CD14-positive monocyte (primary cell): ENCODE data around the gene SLC2A9. TPM values are rescaled to one million over a fixed set of nuclear protein-coding genes. Genes with fewer than 3 reads are reported as not detected.
A peak's percentile ranks its signal among the peaks of the same experiment; 100 is the strongest.

Source experiments
- DNase-seq, 3 donors: peaks; one replicate each; pipeline ENCODE4 v3.0.0-alpha.2; 2011 to 2022
- H2AFZ ChIP-seq: 2 replicates; pipeline ENCODE4 v1.6.0; 2012; ENCODE audit warnings: mild to moderate bottlenecking, low read depth, low read length, inconsistent platforms; ENCODE audit not compliant: insufficient read depth, poor library complexity, severe bottlenecking
- H3K27ac ChIP-seq, 2 donors: 1 replicate in 1 of 2; 2 replicates in 1 of 2; pipeline ENCODE4 v1.5.1; 2012 to 2013; ENCODE audit warnings: low read length in 2 of 2, control low read depth in 1 of 2, inconsistent platforms in 1 of 2, low read depth in 1 of 2, mild to moderate bottlenecking in 1 of 2
- H3K27me3 ChIP-seq, 2 donors: one replicate each; pipeline versions ENCODE4 v1.6.0 to v1.6.1; 2011 to 2013; ENCODE audit warnings: low read length in 2 of 2; ENCODE audit not compliant: control insufficient read depth in 2 of 2, insufficient read depth in 2 of 2
- H3K36me3 ChIP-seq, 2 donors: replicated peaks in 1 of 2; 1 replicate in 1 of 2; 2 replicates in 1 of 2; pipeline versions ENCODE4 v1.5.1 to v1.6.1; 2012 to 2013; ENCODE audit warnings: low read length in 2 of 2, control low read depth in 1 of 2, inconsistent platforms in 1 of 2, mild to moderate bottlenecking in 1 of 2; ENCODE audit not compliant: insufficient read depth in 2 of 2, control insufficient read depth in 1 of 2
- H3K4me1 ChIP-seq, 2 donors: 1 replicate in 1 of 2; 2 replicates in 1 of 2; pipeline versions ENCODE4 v1.5.1 to v1.6.1; 2012 to 2013; ENCODE audit warnings: low read length in 2 of 2, control low read depth in 1 of 2, inconsistent platforms in 1 of 2, mild to moderate bottlenecking in 1 of 2, moderate library complexity in 1 of 2; ENCODE audit not compliant: insufficient read depth in 2 of 2, control insufficient read depth in 1 of 2
- H3K4me2 ChIP-seq: replicated peaks from 2 replicates; pipeline ENCODE3; 2012; ENCODE audit warnings: low read length, moderate library complexity, mild to moderate bottlenecking; ENCODE audit not compliant: poor library complexity, severe bottlenecking; ENCODE audit errors: extremely low read depth
- H3K4me3 ChIP-seq, 3 experiments: fragments of 200-600 bp in 1 of 3; sonication (generic) in 1 of 3; replicated peaks in 1 of 3; 1 replicate in 2 of 3; 2 replicates in 1 of 3; pipeline ENCODE4 v1.5.1; 2011 to 2013; ENCODE audit warnings: low read length in 3 of 3, mild to moderate bottlenecking in 3 of 3, control low read depth in 2 of 3, low read depth in 2 of 3, inconsistent platforms in 1 of 3, moderate library complexity in 1 of 3
- H3K79me2 ChIP-seq: 2 replicates; pipeline ENCODE4 v1.6.0; 2012; ENCODE audit warnings: mild to moderate bottlenecking, control low read depth, inconsistent platforms, low read length, moderate library complexity; ENCODE audit not compliant: insufficient read depth
- H3K9ac ChIP-seq: 2 replicates; pipeline ENCODE4 v1.6.0; 2017; ENCODE audit warnings: low read length, mild to moderate bottlenecking; ENCODE audit not compliant: insufficient read depth, poor library complexity, severe bottlenecking
- H3K9me3 ChIP-seq, 2 donors: replicated peaks in 1 of 2; 1 replicate in 1 of 2; 2 replicates in 1 of 2; pipeline versions ENCODE4 v1.5.1 to v1.6.1; 2012 to 2013; ENCODE audit warnings: low read length in 2 of 2, control low read depth in 1 of 2; ENCODE audit not compliant: control insufficient read depth in 1 of 2, insufficient read depth in 1 of 2
- H4K20me1 ChIP-seq: 2 replicates; pipeline ENCODE4 v1.6.0; 2012; ENCODE audit warnings: mild to moderate bottlenecking, low read length, control low read depth, moderate library complexity; ENCODE audit not compliant: insufficient read depth
- H3K27ac Mint-ChIP-seq, 7 donors: one replicate each; pipeline ENCODE4 v1.8.0; 2020; ENCODE audit warnings: mild to moderate bottlenecking in 7 of 7, mixed read lengths in 7 of 7, moderate library complexity in 6 of 7, inconsistent platforms in 2 of 7
- H3K27me3 Mint-ChIP-seq, 3 donors: one replicate each; pipeline ENCODE4 v1.8.0; 2021 to 2022; ENCODE audit warnings: low read depth in 3 of 3, mild to moderate bottlenecking in 3 of 3, mixed read lengths in 3 of 3, moderate library complexity in 3 of 3, inconsistent platforms in 1 of 3
- H3K36me3 Mint-ChIP-seq, 2 donors: one replicate each; pipeline ENCODE4 v1.8.0; 2020; ENCODE audit warnings: mixed read lengths in 2 of 2, inconsistent platforms in 1 of 2, mild to moderate bottlenecking in 1 of 2
- H3K4me1 Mint-ChIP-seq: one replicate; pipeline ENCODE4 v1.8.0; 2020; ENCODE audit warnings: mild to moderate bottlenecking, mixed read lengths
- H3K4me3 Mint-ChIP-seq, 2 donors: one replicate each; pipeline ENCODE4 v1.8.0; 2020; ENCODE audit warnings: mild to moderate bottlenecking in 2 of 2, mixed read lengths in 2 of 2, moderate library complexity in 1 of 2
- H3K9me3 Mint-ChIP-seq, 7 donors: one replicate each; pipeline ENCODE4 v1.8.0; 2020 to 2022; ENCODE audit warnings: mixed read lengths in 7 of 7, mild to moderate bottlenecking in 6 of 7, moderate library complexity in 6 of 7, inconsistent platforms in 2 of 7
- CTCF ChIP-seq: fragments of 200-600 bp; IDR thresholded peaks from one replicate; pipeline ENCODE4 v1.8.0; 2022; ENCODE audit warnings: antibody characterized with exemption, mild to moderate bottlenecking
- WGBS: methylation state at CpG from one replicate; pipeline ENCODE4 v1.1.5; 2013; ENCODE audit warnings: missing lambda C conversion rate; ENCODE audit not compliant: insufficient coverage; 5-methylcytosine and 5-hydroxymethylcytosine counted together
- intact Hi-C, 2 donors: fragments of 100-400 bp; cut with micrococcal nuclease; formaldehyde crosslinking; loops; one replicate each; pipeline versions ENCODE4 v1.15.0 to v1.15.1; 2023
- polyA plus RNA-seq, 3 donors: library from polyadenylated mRNA; depleted of rRNA in 1 of 3; unstranded in 2 of 3; stranded (reverse) in 1 of 3; fragments of 300-500 nt in 2 of 3; fragments of >200 nt in 1 of 3; fragmentation: Illumina TruSeq in 2 of 3; gene quantifications; 1 replicate in 2 of 3; 2 replicates in 1 of 3; pipeline ENCODE4 v1.2.3, GENCODE V29; 2012 to 2021
- small RNA-seq: library from RNA; depleted of rRNA; stranded (forward); fragments of <200 nt; gene quantifications from one replicate; pipeline ENCODE3, GENCODE V24; 2012; ENCODE audit warnings: low read depth; ENCODE audit not compliant: insufficient read length

SLC2A9 gene
- polyA plus RNA-seq, 3 donors: 27.3 to 38.6 (median 34.7) TPM

- H3K4me2 ChIP-seq: no peak overlapping the region
- H3K27ac Mint-ChIP-seq: no peak overlapping the region
Observed at GRCh38 chr4:9782136-9782436, 239.2 kb downstream of the SLC2A9 start.

GRCh38 chr4:9781343-9782135 lies 239.8 kb downstream of the SLC2A9 start, which contains the start of gene DRD5:
TSS of gene DRD5 (plus strand) at chr4:9781634. CDS start at chr4:9782030, 396 bp downstream.
- H3K4me1 ChIP-seq: no peaks in the 10 kb centered on the region
- Mint-ChIP-seq H3K4me1 (peaks cover 3% of the 10 kb centered on the region), H3K27me3 (peaks cover 43 to 70% (median 43%) of the 10 kb centered on the region in 3 donors), H3K4me3 (peak within 1 kb of the TSS in 1 of 2 donors; percentile 54), H3K36me3 (peaks cover 0 to 3% of the 10 kb centered on the region in 2 donors), H3K9me3 (peaks cover 0 to 10% (median 7%) of the 10 kb centered on the region in 7 donors), H3K27ac (no peak within 1 kb of the TSS)
- H3K27ac ChIP-seq: no peak within 1 kb of the TSS
- TF ChIP-seq CTCF: no peak
- no peak within 1 kb of the TSS for H3K4me3 ChIP-seq
- no peaks in the 10 kb centered on the region for H3K36me3 ChIP-seq
- no peak within 1 kb of the TSS for H3K9ac ChIP-seq
- H2AFZ ChIP-seq: no peak within 1 kb of the TSS
- no peaks in the 10 kb centered on the region for H4K20me1 ChIP-seq
- peaks cover 2 to 37% of the 10 kb centered on the region in 2 donors for H3K27me3 ChIP-seq
- 6% methylated on average over 78 of the region's 78 CpGs for WGBS
- no peak within 1 kb of the TSS for H3K4me2 ChIP-seq
- no peak for DNase-seq
- no peaks in the 10 kb centered on the region for H3K79me2 ChIP-seq
- intact Hi-C loops: no loop called here
- peaks cover 0 to 8% of the 10 kb centered on the region in 2 donors for H3K9me3 ChIP-seq

More at GRCh38 chr4:9782136-9782436, 239.2 kb downstream of the SLC2A9 start:
- Mint-ChIP-seq H3K9me3 (peaks cover 0 to 10% (median 7%) of the 10 kb centered on the region in 7 donors), H3K4me3 (peak overlapping the region in 1 of 2 donors; percentile 47), H3K27me3 (peaks cover 45 to 67% (median 45%) of the 10 kb centered on the region in 3 donors), H3K36me3 (peaks cover 0 to 3% of the 10 kb centered on the region in 2 donors), H3K4me1 (peaks cover 6% of the 10 kb centered on the region)
- H2AFZ ChIP-seq: no peak overlapping the region
- H3K79me2 ChIP-seq: no peaks in the 10 kb centered on the region
- 53% methylated on average over 22 of the region's 22 CpGs for WGBS
- intact Hi-C loops: no loop called here
- no peak for DNase-seq
- no peak overlapping the region for H3K27ac ChIP-seq
- peaks cover 2 to 37% of the 10 kb centered on the region in 2 donors for H3K27me3 ChIP-seq
- no peaks in the 10 kb centered on the region for H4K20me1 ChIP-seq
- no peak overlapping the region for H3K4me3 ChIP-seq
- H3K4me1 ChIP-seq: no peaks in the 10 kb centered on the region
- H3K36me3 ChIP-seq: no peaks in the 10 kb centered on the region
- no peak for TF ChIP-seq CTCF
- no peak overlapping the region for H3K9ac ChIP-seq
- H3K9me3 ChIP-seq: peaks cover 0 to 8% of the 10 kb centered on the region in 2 donors

Small RNAs within 50 kb of the gene (small RNA-seq; reads per million reads assigned to genes)
- not detected for gene RNA5SP154

Other genes with a start within 250 kb of the SLC2A9 start
- not detected for gene DRD5, start 239.9 kb downstream of the SLC2A9 start, polyA plus RNA-seq
- gene WDR1, start 95.3 kb upstream of the SLC2A9 start, polyA plus RNA-seq: 100 to 1,000 TPM; 206 to 251 (median 243) TPM